Stimulated activated CD4-positive, alpha-beta T cell treated with anti-CD3 and anti-CD28 coated beads, Interleukin-12 subunit alpha, Interleukin-12 subunit beta, amount 100 ng/mL, for 4 hours (primary cell): ENCODE measurements around the gene SH2D3C.

ENCODE experiments used
- DNase-seq: peaks from one replicate; pipeline ENCODE4 v3.0.0-alpha.2; 2020

The SH2D3C gene

DNA sequence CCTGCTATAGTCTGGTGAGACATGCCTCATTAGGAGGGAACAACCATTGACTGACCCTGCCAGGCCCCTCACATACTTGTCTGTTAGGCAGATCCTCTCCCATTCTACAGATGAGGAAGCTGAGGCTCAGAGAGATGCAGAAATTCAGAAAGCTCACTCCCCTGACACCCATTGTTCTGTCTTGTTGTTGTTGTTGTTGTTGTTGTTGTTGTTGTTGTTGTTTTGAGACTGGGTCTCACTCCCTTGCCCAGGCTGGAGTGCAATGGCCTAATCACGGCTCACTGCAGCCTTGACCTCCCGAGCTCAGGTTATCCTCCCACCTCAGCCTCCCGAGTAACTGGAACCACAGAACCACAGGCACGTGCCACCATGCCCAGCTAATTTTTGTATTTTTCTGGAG is 84.8 kb downstream of the SH2D3C start:
- DNase-seq, result no peak

DNA sequence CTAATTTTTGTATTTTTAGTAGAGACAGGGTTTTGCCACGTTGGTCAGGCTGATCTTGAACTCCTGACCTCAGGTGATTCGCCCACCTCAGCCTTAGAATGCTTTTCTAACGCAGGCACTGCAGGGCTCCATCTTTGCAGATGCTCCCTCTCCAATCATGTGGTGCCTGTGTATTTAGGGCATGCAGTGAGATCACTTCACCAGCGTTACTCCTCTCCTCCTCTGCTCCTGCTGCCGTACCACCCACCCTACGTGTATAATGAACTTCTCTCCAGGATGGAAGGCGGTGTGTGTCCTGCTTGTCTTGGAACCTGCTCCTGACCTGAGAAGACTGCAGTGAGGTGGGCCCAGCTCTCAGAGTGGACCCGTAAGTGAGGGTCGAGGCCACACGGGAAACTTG is 85.3 kb downstream of the SH2D3C start:
- no peak for DNase-seq

- DNase-seq, result no peak
These were observed 86.4 kb downstream of the SH2D3C start for GRCh38 chr9:127692071-127692470.

DNA sequence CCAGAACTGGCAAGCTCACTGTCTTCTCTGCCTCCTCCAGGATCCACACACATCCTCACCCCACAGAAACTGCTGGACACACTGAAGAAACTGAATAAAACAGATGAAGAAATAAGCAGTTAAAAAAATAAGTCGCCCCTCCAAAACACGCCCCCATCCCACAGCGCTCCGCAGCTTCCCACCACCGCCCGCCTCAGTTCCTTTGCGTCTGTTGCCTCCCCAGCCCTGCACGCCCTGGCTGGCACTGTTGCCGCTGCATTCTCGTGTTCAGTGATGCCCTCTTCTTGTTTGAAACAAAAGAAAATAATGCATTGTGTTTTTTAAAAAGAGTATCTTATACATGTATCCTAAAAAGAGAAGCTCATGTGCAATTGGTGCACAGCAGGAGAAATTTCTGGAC is 87.7 kb downstream of the SH2D3C start:
- DNase-seq, result no peak

DNA sequence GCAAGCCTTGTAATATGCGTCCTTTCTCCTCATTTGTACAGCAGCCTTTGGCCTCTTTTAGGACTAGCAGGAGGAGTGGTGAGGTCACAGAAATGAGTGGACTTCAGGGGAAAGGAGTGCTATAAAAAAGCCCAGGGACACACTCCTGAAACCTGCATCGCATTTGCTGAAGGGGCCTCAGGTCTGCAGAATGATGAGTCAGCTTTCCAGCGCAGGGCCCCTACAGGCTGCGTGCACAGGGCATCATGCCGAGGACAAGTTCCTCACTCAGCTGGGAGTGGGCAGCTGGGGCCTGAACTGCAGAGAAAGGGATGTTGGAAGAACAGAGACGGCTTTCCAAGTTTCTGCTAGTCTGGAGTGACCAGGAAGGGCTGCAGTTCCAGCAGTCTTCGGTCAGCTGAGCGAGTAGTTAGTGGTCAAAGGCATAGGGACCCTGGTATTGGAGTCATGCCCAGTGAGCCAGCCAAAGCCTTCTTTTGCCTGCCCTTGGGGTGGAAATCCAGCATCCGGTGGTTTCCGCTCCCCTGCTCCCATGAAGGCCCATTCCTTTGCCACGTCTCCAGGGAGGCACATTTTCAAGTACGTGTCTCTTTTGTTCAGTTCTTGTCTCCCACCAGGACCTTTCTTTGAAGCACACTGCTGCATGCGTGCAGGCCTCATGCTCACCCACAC is 89.0 kb downstream of the SH2D3C start:
- no peak for DNase-seq
